DOHH2 (cell line): Measurements from ENCODE around the gene BLM.

Source experiments
- EZH2phosphoT487 ChIP-seq: fragments of 200-600 bp; sonication (generic); IDR thresholded peaks from 2 replicates; pipeline ENCODE4 v1.6.1; 2017; ENCODE audit warnings: borderline replicate concordance, mild to moderate bottlenecking, antibody characterized with exemption, low read length, moderate library complexity, mixed read lengths
- TF ChIP-seq, protein P1 (sequence below): fragments of 200-600 bp; sonication (generic); IDR thresholded peaks from one replicate; pipeline ENCODE4 v1.5.1; 2014; ENCODE audit warnings: antibody characterized with exemption, mild to moderate bottlenecking, low read depth, low read length; ENCODE audit not compliant: poor library complexity, severe bottlenecking

- TF ChIP-seq, protein P1, sequence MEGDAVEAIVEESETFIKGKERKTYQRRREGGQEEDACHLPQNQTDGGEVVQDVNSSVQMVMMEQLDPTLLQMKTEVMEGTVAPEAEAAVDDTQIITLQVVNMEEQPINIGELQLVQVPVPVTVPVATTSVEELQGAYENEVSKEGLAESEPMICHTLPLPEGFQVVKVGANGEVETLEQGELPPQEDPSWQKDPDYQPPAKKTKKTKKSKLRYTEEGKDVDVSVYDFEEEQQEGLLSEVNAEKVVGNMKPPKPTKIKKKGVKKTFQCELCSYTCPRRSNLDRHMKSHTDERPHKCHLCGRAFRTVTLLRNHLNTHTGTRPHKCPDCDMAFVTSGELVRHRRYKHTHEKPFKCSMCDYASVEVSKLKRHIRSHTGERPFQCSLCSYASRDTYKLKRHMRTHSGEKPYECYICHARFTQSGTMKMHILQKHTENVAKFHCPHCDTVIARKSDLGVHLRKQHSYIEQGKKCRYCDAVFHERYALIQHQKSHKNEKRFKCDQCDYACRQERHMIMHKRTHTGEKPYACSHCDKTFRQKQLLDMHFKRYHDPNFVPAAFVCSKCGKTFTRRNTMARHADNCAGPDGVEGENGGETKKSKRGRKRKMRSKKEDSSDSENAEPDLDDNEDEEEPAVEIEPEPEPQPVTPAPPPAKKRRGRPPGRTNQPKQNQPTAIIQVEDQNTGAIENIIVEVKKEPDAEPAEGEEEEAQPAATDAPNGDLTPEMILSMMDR, result no peak
- no peak for TF ChIP-seq EZH2phosphoT487
Measured at GRCh38 chr15:90859234-90860131, 142.3 kb downstream of the BLM start.
